GM19455 (cell line): ENCODE data around the gene CLN6.
"Not testable (repeated sequence)": the region's sequence is repeated elsewhere in the genome, so short reads cannot be mapped to it uniquely, and the experiment has no call there.

Experiments
- ATAC-seq: cut with Tn5 transposase; IDR thresholded peaks from one replicate; pipeline ENCODE4 v1.9.1; 2021; ENCODE audit not compliant: unreplicated experiment

The CLN6 gene

GRCh38 chr15:68192117-68192516 lies 37.4 kb downstream of the CLN6 start:
- ATAC-seq = no peak

GRCh38 chr15:68191555-68191954 lies 38.0 kb downstream of the CLN6 start:
- ATAC-seq = no peak

- no peak for ATAC-seq
These were observed 39.5 kb downstream of the CLN6 start for GRCh38 chr15:68190048-68190447.

GRCh38 chr15:68188647-68189046 lies 40.9 kb downstream of the CLN6 start:
- ATAC-seq = no peak

GRCh38 chr15:68187559-68187958 lies 42.0 kb downstream of the CLN6 start:
- no peak for ATAC-seq

- no peak for ATAC-seq
These were observed 42.7 kb downstream of the CLN6 start for GRCh38 chr15:68186671-68187397.

- no peak for ATAC-seq
These were observed 44.7 kb downstream of the CLN6 start for GRCh38 chr15:68184616-68185480.

- ATAC-seq = no peak
These were observed 45.8 kb downstream of the CLN6 start for GRCh38 chr15:68183616-68184315.

- no peak for ATAC-seq
These were observed 51.8 kb downstream of the CLN6 start for GRCh38 chr15:68177742-68178141.

- no peak for ATAC-seq
These were observed 52.9 kb downstream of the CLN6 start for GRCh38 chr15:68176601-68177000.

- ATAC-seq = no peak
These were observed 54.0 kb downstream of the CLN6 start for GRCh38 chr15:68175526-68175925.

- no peak for ATAC-seq
These were observed 56.4 kb downstream of the CLN6 start for GRCh38 chr15:68173119-68173518.

GRCh38 chr15:68172037-68172436 lies 57.5 kb downstream of the CLN6 start:
- ATAC-seq = not testable (repeated sequence)

- no peak for ATAC-seq
These were observed 62.7 kb downstream of the CLN6 start for GRCh38 chr15:68166847-68167246.

- ATAC-seq = no peak
These were observed 66.3 kb downstream of the CLN6 start for GRCh38 chr15:68163191-68163590.

GRCh38 chr15:68158046-68158628 lies 71.4 kb downstream of the CLN6 start:
- no peak for ATAC-seq

- no peak for ATAC-seq
These were observed 72.5 kb downstream of the CLN6 start for GRCh38 chr15:68157074-68157473.
